HAP-1 (cell line): ENCODE measurements around the gene CHRNB1.

Experiments
- DNase-seq, 2 experiments: peaks; one replicate each; pipeline ENCODE4 v3.0.0-alpha.2; 2016 to 2020; ENCODE audit warnings: low spot score in 2 of 2
- H3K27me3 ChIP-seq: fragments of 250-450 bp; sonication (Bioruptor Pico); 2 replicates; pipeline ENCODE4 v1.5.1; 2020; ENCODE audit warnings: low read depth, mild to moderate bottlenecking, moderate library complexity
- H3K36me3 ChIP-seq: fragments of 250-450 bp; sonication (Bioruptor Pico); replicated peaks from 2 replicates; pipeline ENCODE4 v1.5.1; 2020; ENCODE audit warnings: mild to moderate bottlenecking
- H3K4me1 ChIP-seq: fragments of 250-450 bp; sonication (Bioruptor Pico); 2 replicates; pipeline ENCODE4 v1.5.1; 2020; ENCODE audit warnings: mild to moderate bottlenecking
- H3K4me3 ChIP-seq: fragments of 250-450 bp; sonication (Bioruptor Pico); 2 replicates; pipeline ENCODE4 v1.5.1; 2020; ENCODE audit warnings: mild to moderate bottlenecking, moderate library complexity
- H3K9me3 ChIP-seq: fragments of 250-450 bp; sonication (Bioruptor Pico); 2 replicates; pipeline ENCODE4 v1.5.1; 2020; ENCODE audit warnings: mild to moderate bottlenecking, moderate library complexity
- in situ Hi-C: fragments of 300-500 bp; cut with MboI; formaldehyde crosslinking; loops from 3 replicates; pipeline ENCODE4 v1.14.3; 2020; ENCODE audit warnings: low sequenced_read_pairs, inconsistent platforms, mixed read lengths

CHRNB1 gene

DNA sequence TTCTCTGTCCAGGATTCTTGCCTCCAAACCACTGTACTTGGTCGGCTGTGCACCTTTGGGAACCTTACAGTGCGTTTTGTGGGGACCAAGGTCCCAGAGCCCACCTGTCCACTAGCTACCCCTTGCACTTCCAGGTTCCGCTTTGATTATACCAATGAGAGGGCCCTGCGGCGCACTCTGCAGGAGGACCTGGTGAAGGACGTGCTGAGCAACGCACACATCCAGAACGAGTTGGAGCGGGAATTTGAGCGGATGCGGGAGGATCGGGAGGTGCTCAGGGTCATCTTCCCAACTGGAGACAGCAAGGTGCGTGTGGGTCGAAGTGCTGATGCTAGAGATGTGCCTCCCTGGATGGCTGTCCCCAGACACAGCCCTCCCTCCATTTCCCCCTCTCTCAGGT lies 58.1 kb downstream of the CHRNB1 start:
- Histone ChIP-seq H3K36me3 (peaks cover 90% of the 10 kb centered on the region), H3K9me3 (no peaks in the 10 kb centered on the region), H3K4me3 (no peak overlapping the region), H3K27me3 (no peaks in the 10 kb centered on the region), H3K4me1 (no peaks in the 10 kb centered on the region)
- in situ Hi-C loops = no loop called here
- peak in 1 of 2 experiments; percentile 37 for DNase-seq

DNA sequence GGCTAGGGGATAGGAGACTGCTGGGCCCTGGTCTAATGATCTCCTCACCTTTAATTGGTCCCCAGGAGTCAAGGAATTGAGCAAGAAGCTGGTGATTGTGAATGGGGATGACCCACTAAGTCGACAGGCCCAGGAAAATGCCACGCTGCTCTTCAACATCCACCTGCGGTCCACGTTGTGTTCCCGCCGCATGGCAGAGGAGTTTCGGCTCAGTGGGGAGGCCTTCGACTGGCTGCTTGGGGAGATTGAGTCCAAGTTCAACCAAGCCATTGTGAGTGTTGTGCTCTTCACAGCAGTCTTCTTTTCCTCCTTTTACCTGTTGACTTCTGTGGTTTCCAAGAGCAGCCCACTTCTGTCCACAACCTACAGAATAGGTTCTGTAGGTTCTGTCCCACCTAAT lies 58.7 kb downstream of the CHRNB1 start:
- Histone ChIP-seq H3K36me3 (peaks cover 90% of the 10 kb centered on the region), H3K4me1 (no peaks in the 10 kb centered on the region), H3K9me3 (no peaks in the 10 kb centered on the region), H3K27me3 (no peaks in the 10 kb centered on the region), H3K4me3 (no peak overlapping the region)
- no peak for DNase-seq
- in situ Hi-C loops = no loop called here
